Astrocyte of the spinal cord (primary cell): ENCODE measurements around the gene PCLO.

Experiments
- DNase-seq: peaks from one replicate; pipeline ENCODE4 v3.0.0; 2011; ENCODE audit warnings: low read depth, low spot score
- H3K4me3 ChIP-seq: 2 replicates; pipeline ENCODE4 v1.5.1; 2011; ENCODE audit warnings: low read depth, mild to moderate bottlenecking, low read length, moderate library complexity
- CTCF ChIP-seq: IDR thresholded peaks from 2 replicates; pipeline ENCODE4 v1.5.1; 2012; ENCODE audit warnings: low read depth, mild to moderate bottlenecking, low read length, inconsistent platforms
- in situ Hi-C: cut with HindIII; loops from 2 replicates; pipeline ENCODE4 v1.10.0; 2017; ENCODE audit warnings: low sequenced_read_pairs

Gene PCLO

GRCh38 chr7:82839555-82839954, 323.1 kb downstream of the PCLO start:
- no peak for DNase-seq
- no peak overlapping the region for H3K4me3 ChIP-seq
- in situ Hi-C loops, result no loop called here
- no peak for TF ChIP-seq CTCF

- DNase-seq, result no peak
- H3K4me3 ChIP-seq, result no peak overlapping the region
- in situ Hi-C loops, result no loop called here
- no peak for TF ChIP-seq CTCF
Observed at GRCh38 chr7:82839063-82839462, 323.6 kb downstream of the PCLO start.

- DNase-seq, result no peak
- no peak overlapping the region for H3K4me3 ChIP-seq
- TF ChIP-seq CTCF, result no peak
- in situ Hi-C loops, result no loop called here
Observed at GRCh38 chr7:82838314-82838713, 324.4 kb downstream of the PCLO start.

GRCh38 chr7:82823073-82823472, 339.6 kb downstream of the PCLO start:
- in situ Hi-C loops, result no loop called here
- no peak for DNase-seq
- no peak for TF ChIP-seq CTCF
- no peak overlapping the region for H3K4me3 ChIP-seq

GRCh38 chr7:82821037-82821436, 341.6 kb downstream of the PCLO start:
- no peak overlapping the region for H3K4me3 ChIP-seq
- in situ Hi-C loops, result no loop called here
- TF ChIP-seq CTCF, result no peak
- no peak for DNase-seq

- TF ChIP-seq CTCF, result no peak
- in situ Hi-C loops, result no loop called here
- no peak overlapping the region for H3K4me3 ChIP-seq
Observed at GRCh38 chr7:82818171-82818570, 344.5 kb downstream of the PCLO start.

GRCh38 chr7:82816272-82816671, 346.4 kb downstream of the PCLO start:
- TF ChIP-seq CTCF, result no peak
- no peak for DNase-seq
- H3K4me3 ChIP-seq, result no peak overlapping the region
- in situ Hi-C loops, result no loop called here

More at GRCh38 chr7:82818171-82818570, 344.5 kb downstream of the PCLO start:
- no peak for DNase-seq
